Glutamatergic neuron (in vitro differentiated cells): ENCODE results near the gene SLC24A3. TPM values are rescaled to one million over a fixed set of nuclear protein-coding genes. Genes with fewer than 3 reads are reported as not detected.

Source experiments
- DNase-seq: peaks from one replicate; pipeline ENCODE4 v3.0.0; 2022
- H3K27ac Mint-ChIP-seq: one replicate; pipeline ENCODE4 v1.8.0; 2020; ENCODE audit warnings: mild to moderate bottlenecking, mixed read lengths, inconsistent platforms; ENCODE audit not compliant: unreplicated experiment
- H3K27me3 Mint-ChIP-seq: one replicate; pipeline ENCODE4 v1.8.0; 2020; ENCODE audit warnings: mild to moderate bottlenecking, moderate library complexity, mixed read lengths, inconsistent platforms; ENCODE audit not compliant: unreplicated experiment
- H3K36me3 Mint-ChIP-seq: one replicate; pipeline ENCODE4 v1.8.0; 2020; ENCODE audit warnings: mild to moderate bottlenecking, mixed read lengths, inconsistent platforms; ENCODE audit not compliant: unreplicated experiment
- H3K4me1 Mint-ChIP-seq: one replicate; pipeline ENCODE4 v1.8.0; 2020; ENCODE audit warnings: mild to moderate bottlenecking, low read depth, mixed read lengths, inconsistent platforms; ENCODE audit not compliant: unreplicated experiment
- H3K4me3 Mint-ChIP-seq: one replicate; pipeline ENCODE4 v1.8.0; 2020; ENCODE audit warnings: mild to moderate bottlenecking, mixed read lengths, inconsistent platforms; ENCODE audit not compliant: unreplicated experiment
- H3K9me3 Mint-ChIP-seq: one replicate; pipeline ENCODE4 v1.8.0; 2020; ENCODE audit warnings: mild to moderate bottlenecking, moderate library complexity, mixed read lengths, inconsistent platforms; ENCODE audit not compliant: unreplicated experiment
- CTCF ChIP-seq: fragments of 200-600 bp; sonication (generic); IDR thresholded peaks from one replicate; pipeline ENCODE4 v1.5.0; 2021; ENCODE audit not compliant: partially characterized antibody, unreplicated experiment
- total RNA-seq: library from RNA; stranded (reverse); fragmentation: NEBNext Ultra II Directional; extraction: Animal tissue kit (Norgen Biotek cat#: 25700); gene quantifications from one replicate; pipeline ENCODE4 v1.2.1, GENCODE V29; 2021; ENCODE audit not compliant: unreplicated experiment

The SLC24A3 gene
- total RNA-seq, 1 donor from 2014 or later = 9.7 TPM

GRCh38 chr20:19211252-19211651 is 1.2 kb upstream of the SLC24A3 start:
- Mint-ChIP-seq H3K27me3 (peaks cover 15% of the 10 kb centered on the region), H3K36me3 (no peaks in the 10 kb centered on the region), H3K4me3 (peak overlapping the region; percentile 75), H3K27ac (no peak overlapping the region), H3K4me1 (peaks cover 16% of the 10 kb centered on the region), H3K9me3 (peaks cover 3% of the 10 kb centered on the region)
- DNase-seq = no peak
- TF ChIP-seq CTCF = no peak

GRCh38 chr20:19211661-19212468 is 577 bp upstream of the SLC24A3 start:
- Mint-ChIP-seq H3K27ac (no peak overlapping the region), H3K27me3 (peaks cover 15% of the 10 kb centered on the region), H3K9me3 (peaks cover 3% of the 10 kb centered on the region), H3K36me3 (no peaks in the 10 kb centered on the region), H3K4me1 (peaks cover 18% of the 10 kb centered on the region), H3K4me3 (peak overlapping the region; percentile 75)
- peak; percentile 69 for DNase-seq
- TF ChIP-seq CTCF = no peak

- Mint-ChIP-seq H3K4me1 (peaks cover 18% of the 10 kb centered on the region), H3K27ac (no peak overlapping the region)
Observed at GRCh38 chr20:19212821-19213502, 520 bp downstream of the SLC24A3 start.

GRCh38 chr20:19213946-19214490 is 1.6 kb downstream of the SLC24A3 start:
- no peak for TF ChIP-seq CTCF
- Mint-ChIP-seq H3K4me1 (peaks cover 18% of the 10 kb centered on the region), H3K4me3 (peak overlapping the region; percentile 80), H3K27ac (peak overlapping the region; percentile 14), H3K36me3 (no peaks in the 10 kb centered on the region), H3K27me3 (peaks cover 12% of the 10 kb centered on the region), H3K9me3 (peaks cover 3% of the 10 kb centered on the region)
- DNase-seq = no peak

More at GRCh38 chr20:19212821-19213502, 520 bp downstream of the SLC24A3 start:
- Mint-ChIP-seq H3K27me3 (peaks cover 15% of the 10 kb centered on the region), H3K9me3 (peaks cover 3% of the 10 kb centered on the region), H3K4me3 (peak overlapping the region; percentile 80), H3K36me3 (no peaks in the 10 kb centered on the region)
- peak; percentile 88 for DNase-seq
- TF ChIP-seq CTCF = peak; percentile 34

- no peak for DNase-seq
- peaks cover 4% of the 10 kb centered on the region for H3K27me3 Mint-ChIP-seq
Observed at GRCh38 chr20:19218411-19218810, 6.0 kb downstream of the SLC24A3 start.

More at GRCh38 chr20:19218411-19218810, 6.0 kb downstream of the SLC24A3 start:
- Mint-ChIP-seq H3K4me1 (peaks cover 29% of the 10 kb centered on the region), H3K9me3 (peaks cover 2% of the 10 kb centered on the region), H3K27ac (no peak overlapping the region), H3K4me3 (no peak overlapping the region), H3K36me3 (peaks cover 4% of the 10 kb centered on the region)
- TF ChIP-seq CTCF = no peak
